Measurements from ENCODE around the gene RBM34.

RBM34 gene

DNA sequence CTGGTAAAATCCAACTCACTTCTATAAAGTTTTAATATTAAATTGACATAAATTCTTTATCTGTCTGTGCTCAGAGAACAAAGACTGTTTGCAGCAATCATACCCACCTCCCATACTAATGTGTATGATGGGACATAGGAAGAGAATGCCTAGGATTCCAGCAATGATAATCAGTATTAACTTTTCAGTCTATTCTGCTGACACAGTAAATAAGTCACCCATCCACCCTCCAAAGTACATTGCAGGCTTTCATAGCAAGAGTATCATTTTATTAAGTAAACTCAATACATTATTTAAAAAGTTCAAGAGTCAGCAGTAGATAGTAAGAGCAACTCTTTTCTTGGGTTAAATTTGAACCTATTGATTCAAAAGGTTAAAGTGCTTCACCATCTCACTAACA, 8.8 kb downstream of the RBM34 start:
- no peak for DNase-seq

DNA sequence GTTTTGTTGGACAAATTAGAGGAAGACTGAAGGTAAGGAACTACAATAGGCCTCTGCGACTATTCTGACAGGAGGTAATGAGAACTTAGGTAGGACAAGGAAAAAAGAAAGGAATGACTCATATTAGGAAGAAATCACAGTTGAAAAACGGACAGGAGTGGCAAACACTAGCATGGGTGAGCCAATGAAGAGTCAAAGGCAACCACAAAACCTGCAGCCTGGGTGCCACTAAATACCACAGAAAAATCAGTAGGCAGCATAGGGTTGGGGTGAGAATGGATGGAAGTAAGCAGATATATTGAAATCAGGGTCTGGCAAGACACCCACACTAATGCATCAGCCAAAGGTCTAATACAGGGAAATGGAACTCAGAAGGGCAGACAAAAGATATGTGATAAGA, 10.0 kb downstream of the RBM34 start:
- DNase-seq, result no peak

DNA sequence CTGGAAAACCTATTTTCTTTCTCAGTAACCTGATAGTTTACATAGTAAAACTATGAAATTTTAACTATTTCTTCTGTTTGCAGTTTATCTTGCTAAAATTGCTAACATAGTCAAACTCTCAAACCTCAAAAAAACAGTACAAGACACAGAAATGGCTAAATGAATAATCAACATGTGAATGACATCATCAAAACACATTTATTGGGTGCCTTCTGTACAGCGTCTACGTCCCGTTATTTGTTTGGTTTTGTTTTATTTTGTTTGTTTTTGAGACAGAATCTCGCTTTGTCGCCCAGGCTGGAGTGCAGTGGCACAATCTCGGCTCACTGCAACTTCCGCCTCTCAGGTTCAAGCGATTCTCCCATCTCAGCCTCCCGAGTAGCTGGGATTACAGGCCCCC, 11.2 kb downstream of the RBM34 start:
- DNase-seq, result no peak

DNA sequence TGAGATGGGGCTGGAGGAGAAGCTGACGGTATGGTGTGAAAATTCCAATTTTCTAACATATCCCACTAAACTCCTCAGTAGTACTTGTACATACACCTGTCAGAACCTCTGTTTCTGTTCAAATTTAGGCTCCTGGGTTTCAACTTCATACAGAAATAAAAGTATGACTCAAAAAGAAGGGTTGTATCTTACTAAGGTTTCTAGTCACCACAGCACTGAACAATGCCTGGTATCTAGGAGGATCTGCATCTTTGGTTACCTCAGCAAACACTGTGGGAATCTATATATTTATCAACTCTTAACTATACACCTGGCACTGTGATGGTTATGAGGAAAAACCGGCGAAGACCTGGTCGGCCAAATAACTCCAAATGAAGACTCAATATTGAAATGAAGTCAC, 13.8 kb downstream of the RBM34 start:
- no peak for DNase-seq

DNA sequence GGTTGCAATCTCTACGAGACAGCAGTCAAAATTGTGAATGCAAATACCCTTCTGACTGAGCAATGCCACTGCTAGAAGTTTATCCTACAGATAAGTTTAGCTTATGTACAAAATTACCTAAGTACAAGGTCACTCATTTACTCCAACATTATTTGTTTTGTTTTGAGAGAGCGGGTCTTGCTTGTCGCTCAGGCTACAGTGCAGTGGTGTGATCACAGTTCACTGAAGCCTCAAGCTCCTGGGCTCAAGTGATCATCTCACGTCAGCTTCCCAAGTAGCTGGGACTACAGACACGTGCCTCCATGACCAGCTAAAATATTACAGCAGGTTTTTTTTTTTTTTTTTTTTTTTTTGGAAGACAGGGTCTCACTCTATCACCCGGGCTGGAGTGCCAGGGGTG, 15.4 kb downstream of the RBM34 start:
- DNase-seq, result no peak

DNA sequence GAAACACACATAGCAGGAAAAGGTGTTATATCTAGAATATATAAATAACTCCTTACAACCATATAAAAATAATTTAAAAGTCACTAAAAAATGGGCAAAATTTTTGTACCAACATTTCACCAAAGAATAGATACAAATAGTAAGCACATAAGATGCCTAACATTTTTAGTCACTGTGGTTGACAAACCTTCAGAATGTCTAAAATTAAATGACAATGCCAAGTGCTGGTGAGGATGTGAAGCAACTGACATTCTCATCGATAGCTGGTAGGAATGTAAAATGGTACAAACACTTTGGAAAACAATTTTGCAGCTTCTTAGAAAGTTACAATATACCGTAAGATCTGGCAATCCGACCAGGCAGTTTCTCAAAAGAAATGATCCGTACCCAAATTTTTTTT, 18.1 kb downstream of the RBM34 start:
- no peak for DNase-seq

DNA sequence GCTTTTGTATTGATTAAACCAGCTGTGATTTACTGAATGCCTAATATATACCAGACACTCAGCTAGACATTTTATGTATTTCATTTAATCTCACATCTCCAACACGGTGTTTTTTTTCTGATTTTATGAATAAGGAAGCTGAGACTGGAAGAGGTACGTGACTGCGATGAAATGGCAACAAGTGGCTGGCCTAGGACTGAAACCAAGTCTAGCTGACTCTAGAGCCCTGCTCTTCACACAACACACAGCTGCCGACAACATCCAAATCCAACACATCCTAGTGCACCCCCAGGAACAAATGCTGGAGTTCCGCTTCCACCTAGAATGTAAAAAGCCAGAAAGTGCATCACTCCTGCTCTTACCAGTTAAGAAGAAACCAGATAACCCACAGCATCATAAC, 21.7 kb downstream of the RBM34 start:
- no peak for DNase-seq

DNA sequence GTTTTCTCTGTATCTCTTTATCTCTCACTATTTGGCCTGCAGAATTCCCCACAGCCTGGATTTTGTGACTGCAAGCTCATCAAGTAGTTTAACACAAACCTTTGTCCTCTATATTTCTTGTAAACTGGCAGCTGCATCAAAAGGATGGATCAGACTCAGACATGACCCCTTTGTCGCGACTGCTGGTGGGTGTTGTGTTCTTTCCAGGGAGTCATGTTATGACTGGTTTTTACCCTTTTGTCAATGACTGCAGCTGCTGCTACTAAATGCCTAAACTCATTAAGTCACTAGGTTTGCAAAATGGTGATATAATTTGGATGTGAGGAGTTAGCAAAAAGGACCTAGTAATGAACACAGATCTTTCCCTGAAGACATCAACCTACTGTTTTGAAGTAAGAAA, 22.2 kb downstream of the RBM34 start:
- no peak for DNase-seq

DNA sequence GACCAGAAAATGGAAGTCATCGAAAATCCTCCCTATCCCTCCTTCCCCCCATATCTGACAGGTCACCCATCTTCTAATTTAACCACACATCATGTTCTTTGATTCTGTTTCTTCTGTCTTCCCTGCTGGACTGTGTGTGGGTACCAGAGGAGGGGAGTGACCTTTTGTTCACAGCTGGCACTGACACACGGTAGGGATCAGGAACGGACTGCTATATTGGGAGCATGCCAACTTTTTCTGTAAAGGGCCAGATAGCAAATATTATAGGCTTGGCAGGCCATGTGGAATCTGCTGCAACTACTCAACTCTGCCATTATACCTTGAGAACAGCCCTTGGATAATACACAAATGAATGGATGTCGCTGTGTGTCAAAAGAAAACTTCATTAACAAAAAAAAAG, 24.9 kb downstream of the RBM34 start:
- no peak for DNase-seq

DNA sequence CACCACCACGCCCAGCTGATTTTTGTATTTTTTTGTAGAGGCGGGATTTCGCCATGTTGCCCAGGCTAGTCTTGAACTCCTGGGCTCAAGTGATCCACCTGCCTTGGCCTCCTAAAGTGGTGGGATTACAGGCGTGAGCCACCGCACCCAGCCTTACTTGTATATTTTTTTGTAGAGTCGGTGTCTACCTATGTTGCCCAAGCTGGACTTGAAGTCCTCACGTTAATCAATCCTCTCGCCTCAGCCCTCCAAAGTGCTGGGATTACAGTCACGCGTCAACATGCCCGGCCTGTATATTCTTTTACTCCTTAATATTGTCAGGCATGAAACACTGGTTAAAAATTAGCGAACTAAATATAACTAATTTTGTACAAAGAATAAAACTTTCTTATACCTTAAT, 26.9 kb downstream of the RBM34 start:
- no peak for DNase-seq

DNA sequence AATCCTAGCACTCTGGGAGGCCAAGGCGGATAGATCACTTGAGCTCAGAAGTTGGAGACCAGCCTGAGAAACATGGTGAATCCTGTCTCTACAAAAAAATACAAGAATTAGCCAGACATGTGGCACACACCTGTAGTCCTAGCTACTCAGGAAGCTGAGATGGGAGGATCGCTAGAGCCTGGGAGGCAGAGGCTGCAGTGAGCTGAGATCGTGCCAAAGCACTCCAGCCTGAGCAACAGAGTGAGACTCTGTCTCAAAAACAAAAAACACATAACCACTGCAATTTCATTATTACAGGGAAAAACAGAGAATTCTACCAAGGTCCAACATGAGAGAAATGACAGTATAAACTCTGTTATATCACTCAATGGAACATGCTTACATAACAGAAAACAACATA, 28.0 kb downstream of the RBM34 start:
- no peak for DNase-seq

DNA sequence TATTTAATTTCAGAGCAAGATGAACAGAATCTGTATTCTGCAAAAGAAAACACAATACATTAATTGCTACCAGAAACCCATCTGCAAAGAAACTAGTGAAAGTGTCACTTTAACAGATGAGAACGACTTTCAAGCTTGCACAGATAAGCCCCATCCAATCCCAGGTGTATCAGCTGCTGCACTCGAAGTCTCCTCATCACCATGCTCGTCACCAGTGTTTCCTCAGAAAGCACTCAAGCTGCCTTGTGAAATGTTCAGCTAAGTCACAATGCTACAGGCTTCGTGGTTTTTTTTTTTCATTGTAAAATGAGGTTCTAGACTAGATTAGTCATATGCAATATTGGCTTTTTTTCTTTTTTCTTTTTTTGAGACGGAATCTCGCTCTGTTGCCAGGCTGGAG, 29.1 kb downstream of the RBM34 start:
- no peak for DNase-seq

DNA sequence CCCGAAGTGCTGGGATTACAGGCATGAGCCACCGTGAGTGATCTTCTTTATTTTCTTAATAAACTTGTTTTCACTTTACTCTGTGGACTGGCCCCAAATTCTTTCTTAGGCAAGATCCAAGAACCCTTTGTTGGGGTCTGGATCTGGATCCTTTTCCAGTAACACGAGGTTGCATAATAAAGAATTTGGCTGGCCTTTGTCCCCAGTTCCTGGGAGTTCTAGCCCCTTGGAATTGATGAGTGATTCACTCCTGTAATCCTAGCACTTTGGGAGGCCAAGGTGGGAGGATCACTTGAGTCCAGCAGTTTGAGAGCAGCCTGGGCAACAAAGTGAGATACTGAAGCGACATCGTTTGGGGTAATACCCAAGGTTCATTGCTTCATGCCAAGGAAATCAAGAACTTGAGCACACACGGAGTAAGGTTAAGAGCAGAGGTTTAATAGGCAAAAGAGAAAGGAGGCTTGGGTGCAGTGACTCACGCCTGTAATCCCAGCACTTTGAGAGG, 30.2 kb downstream of the RBM34 start:
- DNase-seq, result no peak

DNA sequence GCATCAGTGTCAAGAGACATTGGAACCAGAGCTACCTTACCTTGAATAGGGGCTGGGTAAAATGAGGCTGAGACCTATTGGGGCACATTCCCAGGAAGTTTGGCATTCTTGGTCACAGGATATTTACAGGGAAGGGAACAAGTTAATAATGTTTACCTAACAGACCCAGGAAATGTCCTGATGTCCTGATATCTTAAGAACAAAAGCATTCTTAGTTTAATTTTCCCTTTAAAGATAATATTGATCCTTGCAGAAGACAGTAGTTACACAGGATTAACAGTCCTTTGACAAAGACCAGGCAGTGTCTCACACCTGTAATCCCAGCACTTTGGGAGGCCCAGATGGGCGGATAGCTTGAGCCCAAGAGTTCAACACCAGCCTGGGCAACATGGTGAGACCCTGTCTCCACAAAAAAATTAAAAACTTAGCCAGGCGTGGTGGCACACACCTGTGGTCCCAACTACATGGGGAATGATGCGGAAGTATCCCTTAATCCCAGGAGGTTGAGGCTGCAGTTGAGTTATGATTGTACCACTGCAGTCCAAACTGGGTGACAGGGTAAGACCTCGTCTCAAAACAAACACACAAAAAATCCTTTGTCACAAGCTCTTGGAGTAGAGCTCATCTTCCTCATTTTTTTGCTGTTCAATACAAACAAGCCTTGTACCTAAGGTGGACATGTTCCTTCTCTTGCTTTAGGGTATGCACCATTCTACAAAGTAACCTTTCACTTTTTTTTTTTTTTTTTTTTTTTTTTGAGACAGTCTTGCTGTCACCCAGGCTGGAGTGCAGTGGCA, 31.1 kb downstream of the RBM34 start:
- DNase-seq, result no peak

DNA sequence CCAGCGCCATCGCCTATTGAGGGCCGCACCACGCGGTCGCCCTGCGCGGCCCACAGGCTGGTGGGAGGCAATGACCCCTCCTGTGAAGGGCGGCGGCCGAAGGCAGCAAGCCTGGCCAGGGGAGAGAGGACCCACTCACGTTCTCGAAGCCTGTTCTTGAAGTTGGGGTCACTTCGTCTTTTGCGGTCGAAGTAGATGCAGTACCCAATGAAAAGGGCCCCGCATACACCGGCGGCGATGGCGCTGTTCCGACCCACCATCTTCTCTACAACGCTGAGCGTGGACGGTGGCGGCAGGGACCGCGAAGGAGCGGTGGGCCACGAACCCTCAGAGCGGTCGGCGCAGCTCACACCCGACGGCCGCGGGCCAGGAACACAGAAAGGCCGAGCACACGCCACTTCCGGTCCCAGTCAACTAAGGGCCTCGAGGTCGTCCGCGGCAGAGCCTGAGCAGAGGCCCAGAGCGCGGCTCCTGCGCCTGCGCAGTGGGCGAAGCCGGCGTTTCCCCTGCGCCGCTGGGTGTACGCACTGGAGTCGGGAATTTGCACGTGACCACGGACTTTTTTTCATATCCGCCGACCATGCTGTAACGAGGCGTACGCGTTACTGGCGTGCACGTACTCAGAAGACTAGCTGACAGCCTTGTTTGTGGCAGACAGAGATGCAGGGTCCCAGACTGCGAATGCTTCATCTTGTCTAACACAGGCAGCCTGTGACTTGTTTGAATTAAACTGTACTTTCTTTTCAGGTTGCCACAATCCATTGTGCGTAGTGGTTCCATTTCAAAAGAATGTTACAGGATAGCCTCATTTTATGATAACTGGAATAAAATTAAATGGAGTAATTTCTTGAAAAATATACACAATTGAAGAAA, 32.4 kb downstream of the RBM34 start, which contains the start of gene TOMM20:
TSS of gene TOMM20 (minus strand) at position 382 of the 873 bp plus-strand sequence. CDS start at position 260, 122 bp downstream.
- DNase-seq, result peak; percentile 99

DNA sequence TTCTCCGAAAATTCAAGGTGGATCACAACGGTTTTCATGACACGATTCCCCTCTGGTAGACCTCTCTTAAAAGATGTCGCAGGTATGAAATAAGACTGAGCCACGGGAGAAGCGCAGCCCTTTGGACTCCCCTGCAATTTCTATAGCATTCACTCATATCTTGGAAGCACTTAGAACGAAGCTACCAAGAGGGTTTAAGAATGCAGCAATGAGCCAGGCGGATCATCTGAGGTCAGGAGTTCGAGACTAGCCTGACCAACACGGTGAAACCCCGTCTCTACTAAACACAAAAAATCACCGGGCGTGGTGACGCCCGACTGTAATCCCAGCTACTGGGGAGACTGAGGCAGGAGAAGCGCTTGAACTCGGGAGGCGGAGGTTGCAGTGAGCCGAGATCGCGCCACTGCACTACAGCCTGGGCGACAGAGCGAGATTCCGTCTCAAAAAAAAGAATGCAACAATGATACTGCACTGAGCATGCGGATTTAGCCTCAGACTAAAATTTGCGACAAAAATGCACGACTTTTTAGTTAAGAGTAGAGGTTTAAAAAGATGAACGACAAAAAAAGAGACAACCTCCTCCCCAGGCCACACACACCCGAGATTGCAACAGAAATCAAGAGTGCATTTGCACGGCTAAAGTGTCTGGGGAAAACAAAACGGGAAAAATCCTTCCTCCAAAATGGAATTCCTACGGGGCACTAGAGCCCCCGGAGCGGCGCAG, 33.2 kb downstream of the RBM34 start:
- DNase-seq, result peak; percentile 11

DNA sequence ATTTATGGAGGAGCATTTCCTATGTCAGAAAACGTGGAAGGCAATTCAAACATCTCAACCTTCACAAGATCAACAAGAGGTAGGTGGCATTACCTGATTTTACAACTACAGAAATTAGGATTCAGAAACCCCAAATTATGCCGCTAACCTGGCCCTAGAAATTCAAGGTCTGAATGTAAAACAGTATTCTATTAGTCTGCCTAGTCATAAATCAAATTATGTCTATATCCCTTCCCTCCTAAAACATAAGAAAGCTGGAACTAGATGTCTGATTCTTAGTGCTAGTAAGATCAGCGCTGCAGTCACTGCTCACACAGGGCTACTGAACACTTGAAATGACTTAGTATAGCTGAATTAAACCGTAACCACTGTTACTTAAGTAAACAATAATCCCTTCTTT, 33.8 kb downstream of the RBM34 start:
- DNase-seq, result no peak

DNA sequence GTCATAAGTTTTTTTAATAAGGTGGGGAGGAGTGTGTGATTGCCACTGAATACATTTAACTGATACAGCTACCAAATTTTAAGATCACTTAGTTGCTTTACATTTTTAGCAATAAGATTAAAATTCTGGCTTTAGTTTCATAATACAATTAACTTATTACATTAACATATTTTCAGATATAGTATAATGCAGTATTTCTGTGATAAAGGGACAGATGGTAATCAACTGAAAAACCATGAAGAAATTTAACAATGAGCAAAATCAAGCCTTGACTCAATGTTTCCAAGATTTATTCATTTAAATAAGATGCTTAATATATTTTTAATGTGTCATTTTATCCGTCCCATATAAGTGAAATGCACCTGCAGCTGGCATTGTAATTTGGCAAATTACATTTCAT, 36.4 kb downstream of the RBM34 start:
- no peak for DNase-seq

DNA sequence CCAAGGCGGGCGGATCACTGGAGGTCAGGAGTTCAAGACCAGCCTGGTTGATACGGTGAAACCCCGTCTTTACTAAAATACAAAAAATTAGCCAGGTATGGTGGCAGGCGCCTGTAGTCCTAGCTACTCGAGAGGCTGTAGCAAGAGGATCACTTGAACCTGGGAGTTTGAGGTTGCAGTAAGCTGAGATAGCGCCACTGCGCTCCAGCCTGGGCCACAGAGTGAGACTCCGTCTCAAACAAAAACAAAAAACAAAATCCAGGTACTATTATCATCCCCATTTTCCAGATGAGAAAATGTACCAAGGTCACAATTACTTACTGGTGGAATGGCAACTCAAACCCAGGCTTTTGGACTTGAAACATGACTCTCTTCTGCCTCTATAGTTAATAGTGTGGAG, 36.9 kb downstream of the RBM34 start:
- no peak for DNase-seq

DNA sequence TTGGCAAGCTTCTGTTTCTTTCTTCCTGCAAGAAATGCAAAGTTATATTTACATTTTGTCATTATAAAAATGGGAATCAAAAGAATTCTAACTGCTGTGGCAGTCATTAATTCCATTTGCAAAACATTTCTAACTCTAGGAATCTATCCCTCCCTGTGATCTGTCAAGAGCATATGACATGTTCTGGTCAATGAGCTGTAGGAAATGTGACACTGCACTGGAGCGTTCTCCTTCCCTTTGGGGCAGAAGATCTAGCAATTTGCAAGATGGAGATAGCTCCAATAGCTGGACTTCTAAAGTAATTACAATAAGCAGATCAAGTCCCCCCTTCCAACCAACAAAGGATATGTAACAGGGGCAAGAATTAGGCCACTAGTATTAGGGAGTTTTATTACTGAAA, 38.7 kb downstream of the RBM34 start:
- DNase-seq, result no peak

DNA sequence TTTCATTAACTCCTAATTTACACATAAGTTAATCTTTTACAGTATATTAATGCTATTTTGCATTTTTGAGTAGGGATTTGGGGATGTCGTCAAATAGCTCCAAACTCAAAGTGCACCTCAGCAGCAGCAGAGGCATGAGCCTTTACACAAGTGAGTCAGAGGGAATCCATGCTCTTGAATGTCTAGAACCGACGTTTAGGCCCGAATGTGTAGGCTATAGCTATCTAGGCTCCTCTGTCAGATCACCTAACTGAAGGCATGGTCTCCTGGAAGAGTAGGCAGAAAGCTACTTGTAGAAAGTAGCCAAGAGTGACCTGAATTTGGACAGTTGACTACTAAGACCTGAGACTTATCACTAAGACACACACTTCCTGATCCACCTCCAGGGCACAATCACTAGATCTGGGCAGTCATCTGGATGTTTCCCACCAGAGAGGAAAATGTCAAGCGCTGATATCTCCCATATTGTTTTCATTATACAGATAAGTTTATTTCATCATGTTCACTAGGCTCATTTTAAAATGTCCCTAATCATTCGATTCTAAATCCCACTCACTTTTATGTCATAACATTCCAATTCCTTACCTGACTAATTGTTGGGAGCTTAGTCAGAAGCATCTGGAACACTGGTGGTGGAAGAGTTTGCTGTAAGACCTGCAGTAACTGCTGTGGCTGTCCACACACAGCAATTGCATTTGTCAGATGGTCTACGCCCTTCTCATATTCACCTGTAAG, 47.7 kb downstream of the RBM34 start:
- DNase-seq, result no peak

All from fibroblast of skin of right quadriceps (primary cell).